IPS-NIHi11 (cell line): ENCODE data around the gene TRMT1L.
"Not testable (repeated sequence)": the region's sequence is repeated elsewhere in the genome, so short reads cannot be mapped to it uniquely, and the experiment has no call there.

Experiments
- DNase-seq: peaks from one replicate; pipeline ENCODE4 v3.0.0; 2012; ENCODE audit warnings: mixed read lengths, low spot score

TRMT1L gene, protein sequence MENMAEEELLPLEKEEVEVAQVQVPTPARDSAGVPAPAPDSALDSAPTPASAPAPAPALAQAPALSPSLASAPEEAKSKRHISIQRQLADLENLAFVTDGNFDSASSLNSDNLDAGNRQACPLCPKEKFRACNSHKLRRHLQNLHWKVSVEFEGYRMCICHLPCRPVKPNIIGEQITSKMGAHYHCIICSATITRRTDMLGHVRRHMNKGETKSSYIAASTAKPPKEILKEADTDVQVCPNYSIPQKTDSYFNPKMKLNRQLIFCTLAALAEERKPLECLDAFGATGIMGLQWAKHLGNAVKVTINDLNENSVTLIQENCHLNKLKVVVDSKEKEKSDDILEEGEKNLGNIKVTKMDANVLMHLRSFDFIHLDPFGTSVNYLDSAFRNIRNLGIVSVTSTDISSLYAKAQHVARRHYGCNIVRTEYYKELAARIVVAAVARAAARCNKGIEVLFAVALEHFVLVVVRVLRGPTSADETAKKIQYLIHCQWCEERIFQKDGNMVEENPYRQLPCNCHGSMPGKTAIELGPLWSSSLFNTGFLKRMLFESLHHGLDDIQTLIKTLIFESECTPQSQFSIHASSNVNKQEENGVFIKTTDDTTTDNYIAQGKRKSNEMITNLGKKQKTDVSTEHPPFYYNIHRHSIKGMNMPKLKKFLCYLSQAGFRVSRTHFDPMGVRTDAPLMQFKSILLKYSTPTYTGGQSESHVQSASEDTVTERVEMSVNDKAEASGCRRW

DNA sequence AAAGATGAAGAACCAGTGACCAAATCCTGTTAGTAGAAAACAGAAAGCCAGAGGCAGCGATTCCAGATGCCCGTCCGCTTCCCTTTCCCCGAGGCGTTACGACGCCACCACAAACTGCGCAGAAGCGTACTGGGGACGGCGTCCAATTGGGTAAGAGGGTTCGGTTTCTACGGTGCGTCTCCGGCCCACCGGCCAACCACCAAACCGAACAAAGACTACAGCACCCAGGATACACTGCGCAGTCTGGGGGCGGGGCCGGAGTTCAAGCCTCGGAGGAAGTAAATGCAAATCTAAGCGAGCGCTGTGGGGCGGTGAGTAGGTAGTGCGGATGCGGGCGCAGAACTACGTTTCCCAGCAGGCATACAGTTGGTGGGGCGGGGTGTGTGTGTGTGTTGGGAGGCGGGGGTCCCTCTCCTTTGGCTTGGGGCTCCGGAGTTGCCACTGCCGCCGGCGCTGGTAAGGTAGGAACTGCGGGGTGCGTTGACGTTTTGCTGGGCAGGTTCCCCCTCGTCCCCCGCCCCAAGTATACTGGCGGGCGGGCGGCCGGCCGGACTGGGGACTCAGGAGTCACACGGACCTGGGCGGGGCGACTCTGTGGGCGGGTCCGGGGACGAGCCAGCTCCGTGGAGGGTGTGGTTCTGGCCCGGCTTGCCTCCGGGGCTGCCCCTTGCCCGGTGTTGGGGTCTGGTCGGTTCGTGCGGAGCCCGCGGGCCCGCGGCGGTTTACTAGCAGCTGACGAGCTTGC lies at the start of gene TRMT1L, which contains the start of gene SWT1:
Gene TRMT1L, minus strand, starts transcription at position 100 of the 745 bp plus-strand sequence. CDS start 241 bp downstream, outside the sequence.
Gene SWT1, plus strand, starts transcription at position 314 of the 745 bp plus-strand sequence. CDS start 3,675 bp downstream, outside the sequence.
- peak; percentile 92 for DNase-seq

- no peak for DNase-seq
Observed at GRCh38 chr1:185200889-185201288, 44.1 kb upstream of the TRMT1L start.

DNA sequence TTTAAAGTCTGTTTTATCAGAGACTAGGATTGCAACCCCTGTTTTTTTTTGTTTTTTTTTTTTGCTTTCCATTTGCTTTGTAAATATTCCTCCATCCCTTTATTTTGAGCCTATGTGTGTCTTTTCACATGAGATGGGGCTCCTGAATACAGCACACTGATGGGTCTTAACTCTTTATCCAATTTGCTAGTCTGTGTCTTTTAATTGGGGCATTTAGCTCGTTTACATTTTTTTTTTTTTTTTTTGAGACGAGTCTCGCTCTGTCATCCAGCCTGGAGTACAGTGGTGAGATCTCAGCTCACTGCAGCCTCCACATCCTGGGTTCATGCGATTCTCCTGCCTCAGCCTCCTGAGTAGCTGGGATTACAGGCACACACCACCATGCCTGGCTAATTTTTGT lies 42.0 kb upstream of the TRMT1L start:
- not testable (repeated sequence) for DNase-seq

- DNase-seq: no peak
Observed at GRCh38 chr1:185193756-185194155, 37.0 kb upstream of the TRMT1L start.

DNA sequence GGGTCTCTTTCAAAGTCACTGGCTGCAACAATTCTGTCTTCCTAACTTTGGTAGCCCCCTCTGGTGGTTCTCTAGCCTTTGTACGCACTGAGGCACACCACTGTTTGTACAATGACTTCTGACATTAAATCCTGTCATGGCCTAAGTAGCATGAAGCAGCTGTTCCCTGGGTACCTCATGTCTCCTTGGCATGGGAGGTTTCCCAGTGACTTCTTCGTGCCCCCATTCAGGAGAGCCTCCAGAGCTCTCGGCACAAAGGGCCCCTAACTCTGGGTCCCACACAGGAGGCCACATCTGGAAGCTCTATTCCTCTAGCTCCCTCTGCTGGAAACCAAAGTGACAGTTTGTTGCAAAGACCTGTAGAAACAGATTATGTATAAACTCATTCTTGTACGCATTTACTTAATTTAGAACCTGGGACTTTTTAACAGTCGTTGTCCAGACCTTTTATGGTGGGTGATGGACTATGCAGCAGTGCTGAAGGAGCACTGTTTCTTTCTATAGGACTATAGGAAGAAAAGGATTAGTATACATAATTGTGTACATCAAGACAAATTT lies 13.6 kb upstream of the TRMT1L start:
- DNase-seq: peak; percentile 65

DNA sequence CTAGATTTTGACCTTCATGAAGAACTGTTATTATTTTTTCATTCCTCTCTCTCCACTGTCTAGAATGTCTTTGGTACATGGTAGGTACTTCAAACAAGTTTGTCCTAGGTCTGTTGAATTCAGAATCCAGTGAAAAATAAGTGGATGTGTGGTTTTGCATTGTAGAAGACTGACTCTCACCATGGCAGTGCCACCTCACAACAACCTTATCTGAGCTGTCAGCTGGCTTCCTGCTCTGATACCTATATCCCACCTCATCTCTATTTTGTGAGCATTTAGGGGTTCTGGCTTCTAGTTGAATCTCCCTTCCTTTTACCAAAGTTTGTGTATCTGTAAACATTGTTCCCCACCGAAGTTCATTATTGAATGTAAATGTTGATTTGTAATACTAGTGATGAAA lies 9.4 kb upstream of the TRMT1L start:
- no peak for DNase-seq

DNA sequence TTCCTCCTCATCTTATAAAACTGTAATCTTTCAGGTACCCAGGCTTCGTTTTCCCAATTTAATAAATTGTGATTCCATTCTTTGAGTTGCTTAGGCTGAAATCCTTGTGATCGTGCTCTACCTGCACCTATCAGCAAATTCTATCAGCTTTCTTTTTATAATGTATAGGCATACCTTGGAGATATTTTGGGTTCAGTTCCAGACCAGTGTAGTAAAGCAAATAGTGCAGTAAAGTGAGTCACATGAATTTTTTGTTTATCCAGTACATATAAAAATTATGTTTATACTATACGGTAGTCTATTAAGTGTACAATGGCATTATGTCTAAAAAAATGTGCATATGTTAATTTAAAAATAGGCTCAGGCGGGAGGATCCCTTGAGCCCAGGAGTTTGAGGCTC lies 5.7 kb upstream of the TRMT1L start:
- no peak for DNase-seq

GRCh38 chr1:185159966-185160365 lies 3.2 kb upstream of the TRMT1L start:
- no peak for DNase-seq

- DNase-seq: no peak
Observed at GRCh38 chr1:185158800-185159199, 2.0 kb upstream of the TRMT1L start.

GRCh38 chr1:185157599-185158412 lies 1.1 kb upstream of the TRMT1L start:
- DNase-seq: no peak

- peak; percentile 54 for DNase-seq
Observed at GRCh38 chr1:185156288-185156853, 382 bp downstream of the TRMT1L start.

DNA sequence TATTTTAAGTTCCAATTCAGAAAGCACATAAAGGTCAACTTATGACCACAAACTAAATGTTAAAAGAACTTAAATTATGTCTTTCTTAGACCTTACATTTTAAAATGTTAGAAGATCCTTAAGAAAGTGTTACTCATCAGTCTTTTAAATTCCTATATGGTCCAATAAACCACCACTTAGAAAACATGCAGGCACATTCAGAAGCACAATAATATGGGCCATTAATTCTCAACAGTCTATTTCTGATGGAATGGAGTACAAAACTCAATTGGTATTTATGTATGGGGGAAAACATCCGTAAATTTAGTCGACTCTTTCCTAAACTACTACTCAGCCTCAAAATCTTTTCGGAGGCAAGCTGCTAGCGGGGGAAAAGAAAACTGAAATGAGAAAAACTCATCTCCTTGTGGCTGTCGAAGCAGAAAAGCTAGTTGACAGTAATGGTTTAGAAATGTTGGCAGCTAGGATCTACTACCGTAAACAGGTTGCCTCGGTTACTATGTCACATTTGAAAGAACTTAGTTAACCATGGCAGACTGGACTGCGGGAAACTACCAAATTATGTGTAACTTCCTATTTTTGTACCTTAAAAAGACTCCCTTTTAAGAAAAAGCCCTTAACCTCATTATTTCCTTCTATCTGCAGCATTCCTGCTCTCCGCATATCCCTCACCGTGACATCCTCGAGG lies 1.0 kb downstream of the TRMT1L start:
- no peak for DNase-seq

- DNase-seq: no peak
Observed at GRCh38 chr1:185154912-185155513, 1.7 kb downstream of the TRMT1L start.

DNA sequence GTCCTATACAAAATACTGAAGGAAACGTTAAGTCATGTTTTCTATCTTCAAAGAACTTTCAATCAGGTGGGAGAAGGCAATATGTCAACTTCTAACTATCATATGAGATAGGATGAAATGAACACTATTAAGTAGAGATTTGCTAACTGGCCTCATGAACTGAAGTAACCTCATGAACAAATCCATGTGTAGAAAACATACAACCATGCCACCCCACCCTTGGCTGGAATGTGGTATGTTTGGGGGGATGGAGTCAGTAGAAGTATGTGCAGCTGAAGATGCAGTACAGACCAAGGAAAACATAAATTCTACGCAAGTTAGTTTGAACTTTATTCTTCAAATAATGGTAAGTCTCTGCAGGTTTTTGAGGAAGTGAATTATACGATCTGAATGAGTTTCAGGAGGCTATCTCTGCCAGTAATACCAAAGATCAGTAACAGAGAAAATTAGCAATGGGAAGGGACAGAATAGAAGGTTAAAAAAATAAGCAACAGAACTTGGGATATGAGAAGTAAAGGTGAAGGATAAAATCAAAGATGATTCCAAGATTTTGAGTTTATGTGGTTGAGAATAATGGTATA lies 4.5 kb downstream of the TRMT1L start:
- no peak for DNase-seq

- DNase-seq: no peak
Observed at GRCh38 chr1:185151215-185151614, 5.5 kb downstream of the TRMT1L start.

GRCh38 chr1:185144233-185144632 lies 12.5 kb downstream of the TRMT1L start:
- DNase-seq: no peak

GRCh38 chr1:185139246-185139645 lies 17.5 kb downstream of the TRMT1L start:
- DNase-seq: no peak

- DNase-seq: no peak
Observed at GRCh38 chr1:185137896-185138545, 18.7 kb downstream of the TRMT1L start.

GRCh38 chr1:185132534-185132933 lies 24.2 kb downstream of the TRMT1L start:
- no peak for DNase-seq
